Common myeloid progenitor, CD34-positive (primary cell): ENCODE results near the gene NRCAM.

Source experiments
- CTCF ChIA-PET: fragments of 350-600 bp; sonication (Branson Sonifier 250); formaldehyde crosslinking; loops from one replicate; lab custom pipeline; 2021; ENCODE audit warnings: antibody characterized with exemption; lab: Charles Lee
- POLR2A ChIA-PET: fragments of 350-600 bp; sonication (Branson Sonifier 250); formaldehyde crosslinking; loops from one replicate; lab custom pipeline; 2021; ENCODE audit warnings: antibody characterized with exemption; lab: Charles Lee
- DNase-seq, 3 donors: peaks; one replicate each; pipeline versions ENCODE4 v3.0.0 to v3.0.0-alpha.2; 2013
- H3K27ac ChIP-seq, 2 experiments: 1 replicate in 1 of 2; 2 replicates in 1 of 2; pipeline ENCODE4 v1.7.0; 2013; ENCODE audit warnings: inconsistent platforms in 2 of 2, low read length in 2 of 2, mild to moderate bottlenecking in 2 of 2, low read depth in 1 of 2, moderate library complexity in 1 of 2; ENCODE audit not compliant: severe bottlenecking in 2 of 2, insufficient read depth in 1 of 2, poor library complexity in 1 of 2
- H3K27me3 ChIP-seq, 5 experiments: replicated peaks in 2 of 5; 1 replicate in 3 of 5; 2 replicates in 2 of 5; pipeline versions ENCODE4 v1.6.1 to v1.7.0; 2013; ENCODE audit warnings: low read length in 4 of 5, mild to moderate bottlenecking in 2 of 5, moderate library complexity in 2 of 5, inconsistent platforms in 1 of 5; ENCODE audit not compliant: insufficient read depth in 5 of 5, control insufficient read depth in 4 of 5
- H3K36me3 ChIP-seq, 4 experiments: 1 replicate in 2 of 4; 2 replicates in 2 of 4; pipeline versions ENCODE4 v1.6.1 to v1.7.0; 2013; ENCODE audit warnings: low read length in 3 of 4, control low read depth in 1 of 4, mild to moderate bottlenecking in 1 of 4; ENCODE audit not compliant: control insufficient read depth in 4 of 4, insufficient read depth in 4 of 4
- H3K4me1 ChIP-seq, 4 experiments: 1 replicate in 3 of 4; 2 replicates in 1 of 4; pipeline versions ENCODE4 v1.6.1 to v1.7.1; 2013; ENCODE audit warnings: low read length in 3 of 4, mild to moderate bottlenecking in 3 of 4, control low read depth in 1 of 4, inconsistent platforms in 1 of 4, moderate library complexity in 1 of 4; ENCODE audit not compliant: control insufficient read depth in 4 of 4, insufficient read depth in 4 of 4; ENCODE audit errors: control extremely low read depth in 1 of 4
- H3K4me3 ChIP-seq, 7 experiments: 1 replicate in 4 of 7; 2 replicates in 3 of 7; pipeline versions ENCODE4 v1.5.1 to v1.7.0; 2013; ENCODE audit warnings: mild to moderate bottlenecking in 7 of 7, low read length in 6 of 7, moderate library complexity in 6 of 7, inconsistent platforms in 2 of 7, low read depth in 2 of 7, control low read depth in 1 of 7; ENCODE audit not compliant: insufficient read depth in 4 of 7, control insufficient read depth in 1 of 7; ENCODE audit errors: extremely low read depth in 1 of 7
- H3K9me3 ChIP-seq, 5 experiments: 1 replicate in 4 of 5; 2 replicates in 1 of 5; pipeline versions ENCODE4 v1.6.1 to v1.7.1; 2013; ENCODE audit warnings: low read length in 4 of 5, mild to moderate bottlenecking in 2 of 5, inconsistent platforms in 1 of 5, low read depth in 1 of 5, moderate library complexity in 1 of 5; ENCODE audit not compliant: control insufficient read depth in 4 of 5, insufficient read depth in 2 of 5; ENCODE audit errors: control extremely low read depth in 1 of 5
- WGBS: methylation state at CpG from one replicate; pipeline ENCODE4 v1.1.5; 2013; ENCODE audit not compliant: insufficient coverage; 5-methylcytosine and 5-hydroxymethylcytosine counted together

The NRCAM gene

DNA sequence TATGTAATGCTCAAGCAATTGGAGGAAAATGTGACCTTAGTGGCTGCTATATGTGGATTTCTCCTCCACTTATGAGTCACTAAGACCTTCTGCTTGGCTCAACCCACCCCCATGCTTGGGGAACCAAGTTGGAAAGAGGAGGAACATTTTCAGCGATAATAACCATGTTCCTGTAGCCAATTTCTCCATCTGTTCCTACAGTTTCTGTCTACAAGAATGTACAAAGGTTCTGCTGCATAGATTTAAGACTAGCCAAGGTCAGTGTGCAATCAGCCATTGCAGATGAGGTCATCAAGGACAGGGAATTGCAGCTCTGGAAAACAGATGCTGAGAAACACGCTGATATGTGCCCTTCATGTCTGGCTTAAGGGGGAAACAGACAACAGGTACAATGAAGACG lies 5.6 kb upstream of the NRCAM start:
- Histone ChIP-seq H3K27me3 (peaks cover 10 to 80% (median 24%) of the 10 kb centered on the region in 5 experiments), H3K4me1 (peaks cover 0 to 3% (median under 1%) of the 10 kb centered on the region in 4 experiments), H3K27ac (no peak overlapping the region), H3K36me3 (no peaks in the 10 kb centered on the region), H3K4me3 (no peak overlapping the region), H3K9me3 (no peaks in the 10 kb centered on the region)
- WGBS: 100% methylated on average over 3 of the region's 3 CpGs
- POLR2A ChIA-PET: no interaction called here
- CTCF ChIA-PET: interaction anchor here (0.6 to 1.8 kb wide), 2 partner anchors 77 to 283 kb away, joined by 3 to 8 read pairs; no protein-coding TSS in a partner anchor
- DNase-seq: no peak

DNA sequence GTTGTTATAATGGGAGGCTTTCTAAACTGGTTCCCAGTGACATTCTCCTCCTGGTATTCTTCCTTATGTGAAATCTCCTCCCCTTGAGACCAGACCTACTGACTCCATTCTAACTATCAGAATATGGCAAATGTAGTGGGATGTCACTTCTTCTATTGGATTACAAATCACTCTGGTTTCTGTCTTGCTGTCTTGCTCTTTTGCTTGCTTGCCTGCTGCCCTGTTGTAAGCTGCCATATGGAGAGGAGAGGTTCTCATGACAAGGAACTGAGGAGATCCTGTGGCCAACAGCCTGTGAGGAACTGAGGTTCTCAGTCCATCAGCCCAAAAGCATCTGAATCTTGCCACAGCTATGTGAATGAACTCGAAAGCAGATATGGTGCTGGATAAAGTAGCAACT lies 4.7 kb upstream of the NRCAM start:
- H3K4me1 ChIP-seq: peaks cover 0 to 7% (median 5%) of the 10 kb centered on the region in 4 experiments
- ChIA-PET CTCF (interaction anchor here (0.7 to 1.8 kb wide), 4 partner anchors 13 to 286 kb away, joined by 3 to 8 read pairs (median 3); no protein-coding TSS in a partner anchor), POLR2A (no interaction called here)
- DNase-seq: no peak
- H3K27me3 ChIP-seq: peaks cover 10 to 82% (median 24%) of the 10 kb centered on the region in 5 experiments
- no peaks in the 10 kb centered on the region for H3K36me3 ChIP-seq
- no peak overlapping the region for H3K4me3 ChIP-seq
- H3K27ac ChIP-seq: no peak overlapping the region
- WGBS: 100% methylated on average over 1 of the region's 1 CpG
- no peaks in the 10 kb centered on the region for H3K9me3 ChIP-seq

DNA sequence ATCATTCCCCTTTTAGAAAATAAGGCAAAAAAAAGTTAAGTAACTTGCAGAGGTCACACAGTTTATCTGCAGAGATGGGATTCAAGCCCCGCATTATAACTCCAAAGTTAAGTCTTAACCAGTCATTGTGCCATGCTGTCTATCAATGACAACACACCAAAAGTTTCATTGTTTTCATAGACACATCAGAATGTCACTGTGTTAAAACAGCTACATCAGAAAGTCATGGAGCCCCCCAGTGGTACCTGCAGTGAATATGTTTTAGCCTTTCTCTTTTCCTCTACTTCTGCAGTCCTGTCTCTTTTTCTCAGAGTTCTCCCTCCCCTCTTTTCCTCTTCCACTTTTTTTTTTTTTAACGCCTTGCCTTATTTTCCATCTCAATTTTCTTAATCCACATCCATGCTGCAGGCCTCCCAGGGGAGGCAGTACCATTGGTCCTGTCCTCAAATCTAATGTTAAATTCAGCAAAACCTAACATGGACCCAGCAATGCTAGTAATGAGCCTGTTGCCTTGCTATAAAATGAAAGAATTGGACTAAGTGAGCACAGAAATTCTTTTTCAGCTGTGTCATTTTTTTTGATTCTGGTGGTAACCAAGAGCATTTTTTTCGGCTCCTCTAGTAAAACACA lies 3.8 kb upstream of the NRCAM start:
- CTCF ChIA-PET: interaction anchor here (0.6 to 2.1 kb wide), 11 partner anchors 10 to 285 kb away, joined by 3 to 7 read pairs (median 4); no protein-coding TSS in a partner anchor
- POLR2A ChIA-PET: no interaction called here
- Histone ChIP-seq H3K4me3 (no peak overlapping the region), H3K27me3 (peaks cover 10 to 87% (median 30%) of the 10 kb centered on the region in 5 experiments), H3K36me3 (no peaks in the 10 kb centered on the region), H3K27ac (no peak overlapping the region), H3K9me3 (no peaks in the 10 kb centered on the region), H3K4me1 (peaks cover 0 to 16% (median 14%) of the 10 kb centered on the region in 4 experiments)
- whole genome bisulfite sequencing: 57% methylated on average over 1 of the region's 3 CpGs
- DNase-seq: peak; percentile 39 to 58 (median 54)

DNA sequence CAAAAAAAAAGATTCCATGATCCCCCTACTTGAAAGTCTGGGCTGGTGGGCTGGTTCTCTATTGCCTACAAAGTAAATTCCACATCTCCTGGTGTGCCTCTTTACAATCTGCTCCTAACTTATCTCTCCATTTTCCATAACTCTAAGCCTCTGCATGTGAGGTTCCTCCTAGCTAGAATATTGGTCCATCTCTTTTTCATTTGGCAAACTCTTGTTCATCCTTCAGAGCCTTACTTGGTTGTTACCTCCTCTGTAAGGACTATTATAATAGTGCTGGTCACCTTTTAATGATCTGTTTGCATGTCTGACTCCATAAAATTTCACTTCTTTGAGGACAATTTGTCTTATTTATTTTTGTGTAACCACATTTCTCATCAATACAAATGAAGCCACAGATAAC lies 1.6 kb upstream of the NRCAM start:
- Histone ChIP-seq H3K27me3 (peaks cover 26 to 90% (median 42%) of the 10 kb centered on the region in 5 experiments), H3K4me3 (no peak overlapping the region)

DNA sequence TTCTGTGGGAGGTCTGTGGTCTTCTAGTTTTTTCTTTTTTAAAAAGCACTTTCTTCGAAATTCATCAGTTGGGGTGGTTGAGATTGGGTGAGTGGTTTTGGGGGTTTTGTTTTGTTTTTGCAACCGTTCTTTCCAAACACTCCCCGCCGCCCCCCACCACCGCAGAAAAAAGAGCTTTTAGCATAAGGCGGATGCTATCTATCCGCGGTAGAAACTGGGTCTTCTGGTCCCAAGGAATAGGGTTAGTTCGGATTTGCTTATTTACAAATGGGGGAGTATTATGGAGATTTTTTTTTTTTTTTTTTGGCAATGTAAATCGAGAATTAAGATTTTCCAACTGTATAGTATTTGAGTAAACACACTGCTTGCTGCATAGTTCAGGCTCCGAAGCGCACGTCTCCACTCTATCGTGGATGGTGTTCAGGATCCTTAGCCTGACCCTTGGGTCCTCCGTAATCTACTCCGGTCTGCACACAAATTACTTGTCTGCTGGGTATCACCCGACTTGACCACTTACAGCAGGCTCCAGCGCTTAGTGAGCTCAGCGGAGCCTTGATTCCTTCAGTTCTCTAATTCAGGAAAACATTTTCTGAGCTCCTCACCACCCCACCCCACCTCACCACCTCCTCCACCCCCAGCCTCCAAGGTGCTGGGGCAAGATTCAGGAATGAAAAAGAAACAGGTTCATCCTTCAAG lies 757 bp upstream of the NRCAM start:
- WGBS: 14% methylated on average over 9 of the region's 19 CpGs
- Histone ChIP-seq H3K27ac (no peak overlapping the region), H3K4me3 (no peak overlapping the region), H3K4me1 (peaks cover 0 to 22% (median 21%) of the 10 kb centered on the region in 4 experiments), H3K36me3 (no peaks in the 10 kb centered on the region), H3K9me3 (no peaks in the 10 kb centered on the region), H3K27me3 (peaks cover 29 to 95% (median 50%) of the 10 kb centered on the region in 5 experiments)
- DNase-seq: no peak
- POLR2A ChIA-PET: interaction anchor here (0.5 kb wide), 1 partner anchor 485 kb away, joined by 3 read pairs; no protein-coding TSS in a partner anchor
- CTCF ChIA-PET: interaction anchor here (0.8 to 1.2 kb wide), 2 partner anchors 18 to 274 kb away, joined by 3 read pairs; no protein-coding TSS in a partner anchor

More for the DNA sequence above, 1.6 kb upstream of the NRCAM start:
- ChIA-PET POLR2A (interaction anchor here (0.7 kb wide), 1 partner anchor 11 kb away, joined by 6 read pairs; no protein-coding TSS in a partner anchor), CTCF (interaction anchor here (0.8 to 2.1 kb wide), 3 partner anchors 19 to 279 kb away, joined by 3 to 4 read pairs (median 3); no protein-coding TSS in a partner anchor)
- H3K9me3 ChIP-seq: no peaks in the 10 kb centered on the region
- H3K27ac ChIP-seq: no peak overlapping the region
- H3K36me3 ChIP-seq: no peaks in the 10 kb centered on the region
- no peak for DNase-seq
- peaks cover 0 to 22% (median 21%) of the 10 kb centered on the region in 4 experiments for H3K4me1 ChIP-seq

DNA sequence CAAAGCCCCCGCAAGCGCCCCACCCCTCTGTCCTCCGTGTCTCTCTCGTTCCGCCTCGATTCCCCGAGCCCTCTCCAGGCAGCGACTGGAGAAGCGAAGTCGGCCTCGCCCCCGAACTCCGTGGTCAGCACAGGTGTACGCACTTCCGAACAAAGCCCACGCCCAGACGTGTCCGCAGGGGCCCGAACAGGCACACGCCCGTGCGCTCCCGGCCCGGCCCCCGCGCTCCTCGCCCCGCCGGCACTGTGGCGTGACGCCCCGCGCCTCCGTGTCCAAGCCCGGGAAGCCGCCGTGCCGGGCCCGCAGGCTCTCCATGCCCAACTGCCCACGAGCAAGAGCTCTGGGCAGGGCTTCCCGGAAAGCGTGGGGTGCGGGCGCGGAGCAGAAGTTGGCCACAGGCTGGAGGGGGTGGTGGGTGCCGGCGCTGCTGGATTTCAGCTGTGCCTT lies 662 bp downstream of the NRCAM start:
- peaks cover 0 to 22% (median 21%) of the 10 kb centered on the region in 4 experiments for H3K4me1 ChIP-seq
- CTCF ChIA-PET: interaction anchor here (0.7 to 1.5 kb wide), 2 partner anchors 16 to 134 kb away, joined by 3 read pairs; no protein-coding TSS in a partner anchor
- H3K27ac ChIP-seq: no peak overlapping the region
- peak overlapping the region; percentile 18 to 71 (median 59) for H3K4me3 ChIP-seq
- no peak for DNase-seq
- POLR2A ChIA-PET: no interaction called here
- H3K9me3 ChIP-seq: peaks cover 0 to 2% (median 0%) of the 10 kb centered on the region in 5 experiments
- under 1% methylated on average over 47 of the region's 47 CpGs for WGBS
- H3K36me3 ChIP-seq: no peaks in the 10 kb centered on the region
- H3K27me3 ChIP-seq: peaks cover 29 to 95% (median 52%) of the 10 kb centered on the region in 5 experiments
